HG03175 (cell line): ENCODE results near the gene AFF3.
"Not testable (repeated sequence)": the region's sequence is repeated elsewhere in the genome, so short reads cannot be mapped to it uniquely, and the experiment has no call there.

Experiments
- ATAC-seq: cut with Tn5 transposase; IDR thresholded peaks from one replicate; pipeline ENCODE4 v1.9.1; 2021; ENCODE audit warnings: mild to moderate bottlenecking, moderate library complexity; ENCODE audit not compliant: unreplicated experiment

Gene AFF3

GRCh38 chr2:100146657-100146960 is 4.2 kb upstream of the AFF3 start:
- no peak for ATAC-seq

DNA sequence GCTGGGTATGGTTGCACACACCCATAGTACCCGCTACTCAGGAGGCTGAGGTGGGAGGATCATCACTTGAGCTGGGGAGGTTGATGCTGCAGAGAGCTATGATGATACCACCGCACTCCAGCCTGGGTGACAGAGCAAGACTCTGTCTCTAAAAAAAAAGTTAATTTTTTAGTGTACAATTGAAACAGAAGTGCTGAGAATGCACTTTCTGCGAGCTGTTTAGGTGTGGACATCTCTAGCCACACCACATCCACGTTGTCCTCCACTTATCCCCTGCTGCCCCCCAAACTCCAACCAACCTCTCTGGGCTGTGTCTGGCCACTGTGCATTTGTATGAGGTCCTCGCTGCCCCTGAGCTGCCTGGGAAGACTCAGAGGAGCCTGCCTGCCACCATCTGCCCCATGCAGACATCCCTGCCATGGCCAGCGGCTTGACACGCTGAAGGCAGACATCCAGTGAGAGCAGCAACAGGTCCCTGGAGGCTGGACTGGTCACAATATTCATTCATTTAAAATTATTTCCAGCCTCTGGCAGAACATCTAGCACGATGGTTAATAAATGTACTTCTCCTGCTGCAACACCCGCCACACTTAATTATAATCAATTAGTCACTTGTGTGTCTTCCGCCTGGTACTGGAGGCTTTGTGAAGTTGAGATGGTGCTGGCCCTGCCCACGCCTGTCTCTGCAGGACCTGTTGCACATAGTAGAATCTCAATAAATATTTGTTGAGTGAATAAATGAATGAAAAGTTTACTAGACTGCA is 3.7 kb upstream of the AFF3 start:
- no peak for ATAC-seq

DNA sequence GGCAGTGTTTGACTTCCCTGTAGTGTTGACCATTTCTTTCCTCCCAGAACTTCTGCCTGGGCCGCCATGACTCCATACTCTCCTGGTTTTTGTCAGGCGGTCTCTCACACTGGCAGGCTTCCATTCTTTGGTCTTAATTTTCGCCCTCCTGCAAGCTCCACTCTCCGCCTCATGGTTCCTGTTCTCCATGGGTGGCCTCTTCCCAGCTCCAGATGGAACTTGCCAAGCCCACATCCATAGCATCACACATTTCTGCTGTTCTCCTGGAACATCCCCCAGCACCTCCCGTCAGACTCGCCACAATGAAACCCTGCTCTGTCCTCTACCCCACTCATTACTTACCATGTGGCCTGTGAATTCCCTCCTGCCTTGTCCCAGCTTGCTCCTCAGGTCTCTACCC is 896 bp upstream of the AFF3 start:
- no peak for ATAC-seq

DNA sequence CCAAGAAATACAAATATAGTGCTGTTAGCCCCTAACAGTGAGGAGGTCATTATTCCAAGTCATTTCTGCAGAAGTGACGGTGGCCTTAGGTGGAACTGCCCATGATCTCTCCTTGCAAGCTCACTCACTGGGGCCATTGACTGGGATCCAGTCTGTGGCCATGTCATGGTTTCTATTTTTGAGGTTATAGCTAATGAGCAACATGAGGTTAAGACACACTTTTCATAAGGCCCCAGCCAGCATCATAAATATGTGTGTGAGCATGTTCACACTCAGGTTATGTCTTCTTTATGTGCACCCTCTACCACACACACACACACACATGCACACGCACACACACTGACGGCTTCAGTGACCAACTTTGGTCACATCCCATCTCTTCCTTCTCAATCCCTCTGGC is 484 bp downstream of the AFF3 start:
- peak; percentile 11 for ATAC-seq

DNA sequence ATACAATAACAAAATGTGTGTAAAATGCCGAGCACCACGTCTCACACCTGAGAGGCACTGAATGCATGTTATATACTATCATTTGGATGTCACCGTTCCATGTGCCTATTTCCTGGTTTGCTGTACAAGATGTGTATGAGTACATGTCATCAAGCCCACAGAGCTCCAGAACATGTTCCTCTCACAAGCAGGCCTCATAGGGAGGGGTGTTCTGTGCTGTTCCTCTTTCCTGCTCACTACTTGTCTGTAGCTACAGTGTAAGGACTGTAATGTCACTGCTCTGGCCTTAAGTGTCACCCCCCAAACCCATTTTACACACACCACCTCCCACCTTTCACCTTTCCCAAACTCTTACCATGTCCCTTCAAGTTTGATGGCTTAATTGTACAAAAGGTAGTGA is 1.8 kb downstream of the AFF3 start:
- ATAC-seq = no peak

- no peak for ATAC-seq
Measured at GRCh38 chr2:100137866-100138570, 4.4 kb downstream of the AFF3 start.

GRCh38 chr2:100137318-100137717 is 5.1 kb downstream of the AFF3 start:
- no peak for ATAC-seq

GRCh38 chr2:100136310-100136709 is 6.1 kb downstream of the AFF3 start:
- no peak for ATAC-seq

DNA sequence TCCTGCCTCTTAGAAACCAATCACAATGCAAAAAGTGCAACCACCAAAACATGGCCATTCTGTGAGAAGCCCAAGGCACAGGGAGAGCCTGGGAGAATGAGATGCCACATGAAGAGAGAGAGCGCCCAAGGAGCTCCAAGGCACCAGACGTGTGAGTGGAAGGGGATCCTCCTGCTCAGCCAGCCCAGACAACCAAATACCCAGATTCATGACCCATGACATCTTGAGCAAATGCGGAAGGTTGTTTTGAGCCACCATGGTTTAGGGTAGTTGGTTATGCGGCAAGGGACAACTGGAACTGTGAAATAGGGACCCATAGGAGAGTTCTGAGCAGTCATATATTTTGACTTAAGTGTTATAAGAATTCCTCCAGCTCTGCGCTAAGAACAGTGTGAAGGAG is 7.0 kb downstream of the AFF3 start:
- no peak for ATAC-seq

- ATAC-seq = no peak
Measured at GRCh38 chr2:100130595-100131391, 11.6 kb downstream of the AFF3 start.

- ATAC-seq = no peak
Measured at GRCh38 chr2:100126897-100127401, 15.4 kb downstream of the AFF3 start.

- no peak for ATAC-seq
Measured at GRCh38 chr2:100126201-100126600, 16.2 kb downstream of the AFF3 start.

- no peak for ATAC-seq
Measured at GRCh38 chr2:100125626-100126025, 16.8 kb downstream of the AFF3 start.

DNA sequence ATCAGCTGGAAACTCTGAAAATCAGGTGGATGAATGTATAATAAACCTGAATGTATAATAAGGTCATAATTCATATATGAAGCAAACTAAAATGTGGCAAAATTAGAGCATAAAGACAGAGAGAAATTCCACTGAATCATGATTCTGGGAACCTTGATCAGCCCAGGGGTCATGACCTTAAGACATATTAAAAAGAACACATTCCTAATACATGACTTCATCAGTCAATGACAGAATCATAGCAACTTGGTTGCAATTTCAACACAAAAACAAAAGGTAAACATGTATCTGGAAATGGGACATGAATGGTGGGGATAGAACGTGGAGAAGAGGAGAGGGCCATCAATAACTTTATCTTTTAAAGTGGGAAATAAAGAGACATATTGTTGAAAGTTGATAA is 17.6 kb downstream of the AFF3 start:
- ATAC-seq = no peak

DNA sequence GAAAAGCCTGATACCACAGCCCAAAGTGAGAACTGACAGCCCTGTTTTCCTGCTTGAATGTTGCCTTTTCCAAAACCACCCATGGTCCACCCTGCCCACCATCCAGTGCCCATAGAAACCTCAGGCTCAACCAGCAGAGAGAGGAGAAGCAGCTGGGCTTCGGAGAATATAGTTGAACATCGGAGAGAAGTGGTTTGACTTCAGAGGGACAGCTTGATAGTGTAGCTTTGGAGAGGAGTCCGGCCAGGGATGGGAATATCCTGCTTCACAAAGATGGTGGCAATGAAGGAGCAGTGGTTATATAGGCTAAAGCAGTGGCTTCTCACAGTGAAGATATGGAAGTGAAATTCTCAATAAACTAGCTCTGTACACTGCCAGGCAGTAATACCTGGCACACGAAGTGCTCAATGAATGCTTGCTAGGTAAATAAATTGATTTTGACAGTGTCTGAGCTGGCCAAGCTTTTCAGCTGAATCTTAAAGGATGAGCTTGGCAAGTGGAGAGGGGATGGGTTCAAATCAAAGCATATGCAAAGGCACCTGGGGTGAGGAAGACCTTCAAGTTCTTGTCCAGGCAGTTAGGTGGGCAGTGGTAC is 21.2 kb downstream of the AFF3 start:
- ATAC-seq = no peak

- no peak for ATAC-seq
Measured at GRCh38 chr2:100119235-100119634, 23.2 kb downstream of the AFF3 start.

- peak; percentile 66 for ATAC-seq
Measured at GRCh38 chr2:100113990-100114433, 28.4 kb downstream of the AFF3 start.

DNA sequence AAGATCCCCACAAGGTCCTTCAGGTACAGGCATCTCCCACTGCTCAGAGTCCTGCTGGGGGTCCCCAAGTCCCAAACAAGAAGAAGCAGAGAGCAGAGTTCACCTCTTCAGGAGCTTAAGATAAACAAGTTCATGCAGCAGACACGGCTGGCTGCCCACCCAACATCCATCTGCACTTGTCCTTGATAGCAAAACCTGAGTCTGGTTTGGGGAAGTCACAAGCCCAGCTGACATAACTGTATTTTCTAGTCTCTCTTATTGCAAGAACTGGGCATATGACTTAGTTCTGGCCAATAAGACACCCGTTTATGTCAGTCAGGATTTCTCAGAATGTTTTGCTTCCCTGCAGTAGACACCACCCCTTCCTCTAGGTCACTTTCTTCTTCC is 31.8 kb downstream of the AFF3 start:
- no peak for ATAC-seq

DNA sequence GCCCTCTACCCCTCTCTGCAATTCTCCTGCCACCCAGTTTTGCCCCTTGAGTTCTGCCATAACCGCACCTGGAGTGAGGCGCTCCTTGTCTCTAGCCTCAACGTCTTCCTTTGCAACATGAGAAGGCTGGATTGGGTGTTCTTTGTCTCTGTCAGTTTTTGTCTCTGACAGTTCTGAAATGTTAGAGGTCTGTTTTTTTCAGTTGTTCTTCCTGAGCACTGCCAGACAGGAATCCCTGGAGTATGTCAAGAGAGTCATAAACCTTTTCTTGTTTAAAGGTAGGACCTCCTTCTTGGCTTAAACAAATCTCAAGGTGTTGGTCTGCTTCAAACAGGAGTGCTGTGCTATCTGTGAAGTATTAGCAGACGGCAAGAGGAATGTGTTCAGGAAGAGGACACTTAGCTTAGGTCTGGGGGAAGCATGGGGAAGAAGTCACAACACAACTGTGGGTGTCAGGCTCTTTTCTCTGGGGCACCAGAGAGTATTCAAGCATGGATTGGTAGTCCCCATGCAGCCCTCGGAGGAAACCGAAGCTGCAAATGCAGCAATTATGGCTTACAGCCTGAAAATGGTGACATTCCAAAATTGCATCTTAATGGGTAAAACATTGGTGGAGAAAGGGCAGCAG is 32.3 kb downstream of the AFF3 start:
- ATAC-seq = no peak

DNA sequence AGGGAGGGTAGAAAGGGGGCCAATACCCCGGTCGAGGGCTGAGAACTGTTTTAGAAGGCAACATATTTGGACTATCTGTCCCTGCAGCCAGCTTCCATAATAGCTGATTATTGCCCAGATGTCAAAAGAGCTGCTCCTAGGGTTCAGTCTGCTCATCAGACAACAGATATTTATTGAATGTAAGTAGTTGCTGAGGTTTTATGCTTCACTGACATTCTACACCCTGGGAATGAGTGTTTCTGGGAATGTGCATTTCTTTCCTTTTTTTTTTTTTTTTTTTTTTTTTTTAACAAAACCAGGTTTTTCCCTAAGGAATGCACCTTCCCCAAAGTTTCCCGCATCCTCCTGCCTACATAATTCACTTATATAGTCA is 33.8 kb downstream of the AFF3 start:
- ATAC-seq = not testable (repeated sequence)
